GM21381 (cell line): Measurements from ENCODE around the gene IPCEF1.
A peak's percentile ranks its signal among the peaks of the same experiment; 100 is the strongest.
"Not testable (repeated sequence)": the region's sequence is repeated elsewhere in the genome, so short reads cannot be mapped to it uniquely, and the experiment has no call there.

ENCODE experiments used
- ATAC-seq: cut with Tn5 transposase; IDR thresholded peaks from one replicate; pipeline ENCODE4 v1.9.1; 2021; ENCODE audit warnings: mild to moderate bottlenecking, moderate library complexity; ENCODE audit not compliant: unreplicated experiment

The IPCEF1 gene

GRCh38 chr6:154337406-154338005 is 19.1 kb downstream of the IPCEF1 start:
- ATAC-seq: no peak

- ATAC-seq: peak; percentile 49
These were observed 22.5 kb downstream of the IPCEF1 start for GRCh38 chr6:154334147-154334546.

GRCh38 chr6:154331750-154332149 is 24.9 kb downstream of the IPCEF1 start:
- no peak for ATAC-seq

GRCh38 chr6:154329350-154330170 is 27.0 kb downstream of the IPCEF1 start:
- no peak for ATAC-seq

GRCh38 chr6:154327313-154327712 is 29.3 kb downstream of the IPCEF1 start:
- not testable (repeated sequence) for ATAC-seq

GRCh38 chr6:154325142-154325541 is 31.5 kb downstream of the IPCEF1 start:
- ATAC-seq: no peak

GRCh38 chr6:154320181-154320580 is 36.4 kb downstream of the IPCEF1 start:
- ATAC-seq: no peak

- ATAC-seq: peak; percentile 53
These were observed 37.3 kb downstream of the IPCEF1 start for GRCh38 chr6:154319231-154319858.

GRCh38 chr6:154318721-154319120 is 37.9 kb downstream of the IPCEF1 start:
- no peak for ATAC-seq

GRCh38 chr6:154316131-154316530 is 40.5 kb downstream of the IPCEF1 start:
- no peak for ATAC-seq

GRCh38 chr6:154314084-154314483 is 42.5 kb downstream of the IPCEF1 start:
- no peak for ATAC-seq

GRCh38 chr6:154308986-154309385 is 47.6 kb downstream of the IPCEF1 start:
- no peak for ATAC-seq

- no peak for ATAC-seq
These were observed 48.7 kb downstream of the IPCEF1 start for GRCh38 chr6:154307696-154308425.

GRCh38 chr6:154307147-154307546 is 49.5 kb downstream of the IPCEF1 start:
- not testable (repeated sequence) for ATAC-seq

GRCh38 chr6:154306696-154307095 is 49.9 kb downstream of the IPCEF1 start:
- ATAC-seq: peak; percentile 42

- ATAC-seq: no peak
These were observed 52.4 kb downstream of the IPCEF1 start for GRCh38 chr6:154304191-154304590.

- ATAC-seq: not testable (repeated sequence)
These were observed 53.0 kb downstream of the IPCEF1 start for GRCh38 chr6:154303642-154304041.

- peak; percentile 88 for ATAC-seq
These were observed 54.5 kb downstream of the IPCEF1 start for GRCh38 chr6:154301839-154302752.

GRCh38 chr6:154301086-154301625 is 55.4 kb downstream of the IPCEF1 start:
- no peak for ATAC-seq

GRCh38 chr6:154298297-154298696 is 58.3 kb downstream of the IPCEF1 start:
- ATAC-seq: peak; percentile 40
